ENCODE measurements around the gene ANKS1A.

The ANKS1A gene

GRCh38 chr6:35015996-35016395 is 126.9 kb downstream of the ANKS1A start:
- TF ChIP-seq, protein P1, sequence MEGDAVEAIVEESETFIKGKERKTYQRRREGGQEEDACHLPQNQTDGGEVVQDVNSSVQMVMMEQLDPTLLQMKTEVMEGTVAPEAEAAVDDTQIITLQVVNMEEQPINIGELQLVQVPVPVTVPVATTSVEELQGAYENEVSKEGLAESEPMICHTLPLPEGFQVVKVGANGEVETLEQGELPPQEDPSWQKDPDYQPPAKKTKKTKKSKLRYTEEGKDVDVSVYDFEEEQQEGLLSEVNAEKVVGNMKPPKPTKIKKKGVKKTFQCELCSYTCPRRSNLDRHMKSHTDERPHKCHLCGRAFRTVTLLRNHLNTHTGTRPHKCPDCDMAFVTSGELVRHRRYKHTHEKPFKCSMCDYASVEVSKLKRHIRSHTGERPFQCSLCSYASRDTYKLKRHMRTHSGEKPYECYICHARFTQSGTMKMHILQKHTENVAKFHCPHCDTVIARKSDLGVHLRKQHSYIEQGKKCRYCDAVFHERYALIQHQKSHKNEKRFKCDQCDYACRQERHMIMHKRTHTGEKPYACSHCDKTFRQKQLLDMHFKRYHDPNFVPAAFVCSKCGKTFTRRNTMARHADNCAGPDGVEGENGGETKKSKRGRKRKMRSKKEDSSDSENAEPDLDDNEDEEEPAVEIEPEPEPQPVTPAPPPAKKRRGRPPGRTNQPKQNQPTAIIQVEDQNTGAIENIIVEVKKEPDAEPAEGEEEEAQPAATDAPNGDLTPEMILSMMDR (IDR thresholded peaks at IDR 0.05; ENCODE audit: insufficient read depth, low read depth, low read length, missing control alignments) = no peak
- DNase-seq (ENCODE audit: low read depth) = no peak
- no peak overlapping the region for H3K4me3 ChIP-seq (ENCODE audit: low read length)

DNA sequence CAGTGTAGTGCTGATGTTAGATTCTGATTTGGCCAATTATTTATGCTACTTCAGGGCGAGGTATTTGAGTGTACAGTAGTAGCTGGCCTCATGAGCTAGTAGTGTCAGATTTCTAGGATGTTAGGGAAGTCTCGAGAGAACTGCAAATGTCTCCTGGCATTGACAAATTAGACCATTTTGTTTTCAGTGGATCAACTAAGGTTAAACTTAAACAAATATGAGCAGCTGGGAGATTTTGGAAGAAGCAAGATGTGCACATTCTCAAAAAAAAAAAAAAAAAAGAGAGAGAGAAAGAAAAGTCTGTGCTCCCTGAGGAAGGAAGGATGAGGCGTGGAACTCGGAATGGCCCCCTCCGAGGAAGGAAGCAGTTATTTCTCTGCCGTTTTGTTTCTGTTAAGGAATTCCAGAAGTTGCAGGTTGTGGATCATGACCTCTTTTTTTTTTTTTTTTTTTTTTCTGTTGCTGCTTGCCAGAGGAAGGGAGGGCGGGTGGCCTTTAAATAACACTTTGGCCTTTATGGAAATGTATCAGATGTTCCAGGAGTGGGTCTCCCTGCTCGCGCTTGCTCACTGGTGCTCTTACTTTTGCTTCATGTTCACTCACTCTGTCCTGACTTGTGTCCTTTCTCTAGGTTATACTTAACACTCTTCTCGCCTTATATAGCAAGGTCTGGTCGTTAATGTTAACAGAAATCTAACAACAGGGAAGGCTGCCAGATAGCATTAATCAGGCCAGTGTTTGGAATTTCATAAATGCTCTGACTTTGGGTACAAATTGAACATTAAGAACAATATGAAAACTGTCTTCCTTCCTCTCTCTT is 127.7 kb downstream of the ANKS1A start:
- DNase-seq (ENCODE audit: low read depth) = no peak
- TF ChIP-seq, protein P1 (IDR thresholded peaks at IDR 0.05; ENCODE audit: insufficient read depth, low read depth, low read length, missing control alignments) = no peak
- H3K4me3 ChIP-seq (ENCODE audit: low read length) = no peak overlapping the region

GRCh38 chr6:35017411-35018181 is 128.5 kb downstream of the ANKS1A start:
- TF ChIP-seq, protein P1 (IDR thresholded peaks at IDR 0.05; ENCODE audit: insufficient read depth, low read depth, low read length, missing control alignments) = no peak
- no peak for DNase-seq (ENCODE audit: low read depth)
- no peak overlapping the region for H3K4me3 ChIP-seq (ENCODE audit: low read length)

- TF ChIP-seq, protein P1 (IDR thresholded peaks at IDR 0.05; ENCODE audit: insufficient read depth, low read depth, low read length, missing control alignments) = no peak
- H3K4me3 ChIP-seq (ENCODE audit: low read length) = no peak overlapping the region
- no peak for DNase-seq (ENCODE audit: low read depth)
Observed at GRCh38 chr6:35018182-35018519, 129.1 kb downstream of the ANKS1A start.

- no peak overlapping the region for H3K4me3 ChIP-seq (ENCODE audit: low read length)
- TF ChIP-seq, protein P1 (IDR thresholded peaks at IDR 0.05; ENCODE audit: insufficient read depth, low read depth, low read length, missing control alignments) = no peak
Observed at GRCh38 chr6:35018746-35019145, 129.7 kb downstream of the ANKS1A start.

DNA sequence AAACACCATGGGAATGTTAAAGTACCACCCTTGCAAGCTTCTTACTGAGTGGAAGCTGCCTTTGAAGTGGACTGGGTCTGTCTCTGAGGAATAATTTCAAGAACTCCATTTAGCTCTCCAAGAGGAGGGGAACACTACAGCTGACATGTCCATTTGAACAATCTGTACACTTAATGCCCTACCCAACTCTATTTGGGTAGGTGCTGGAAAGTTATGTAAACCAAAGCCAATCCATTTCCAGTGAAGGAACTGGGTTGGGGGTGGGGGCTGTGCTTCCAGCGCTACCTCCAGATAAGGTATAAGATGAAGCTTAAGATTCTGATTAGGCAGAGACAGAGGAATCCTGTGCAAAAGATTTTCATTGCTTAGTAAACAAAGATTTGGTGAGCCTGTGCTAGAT is 130.1 kb downstream of the ANKS1A start:
- no peak overlapping the region for H3K4me3 ChIP-seq (ENCODE audit: low read length)
- TF ChIP-seq, protein P1 (IDR thresholded peaks at IDR 0.05; ENCODE audit: insufficient read depth, low read depth, low read length, missing control alignments) = no peak
- no peak for DNase-seq (ENCODE audit: low read depth)

More at GRCh38 chr6:35018746-35019145, 129.7 kb downstream of the ANKS1A start:
- DNase-seq (ENCODE audit: low read depth) = no peak
